WTC11 (cell line): ENCODE measurements around the gene NOL4L. TPM values are rescaled to one million over a fixed set of nuclear protein-coding genes. Genes with fewer than 3 reads are reported as not detected.

Source experiments
- ATAC-seq: fragments of 200-7000 bp; cut with Tn5 transposase; 2 replicates; pipeline ENCODE4 v1.10.0; 2021; ENCODE audit warnings: mild to moderate bottlenecking, moderate library complexity
- CTCF ChIA-PET: fragments of 300-600 bp; sonication (Branson Sonifier 250); formaldehyde crosslinking; loops from one replicate; lab custom pipeline; 2021; ENCODE audit warnings: antibody characterized with exemption; lab: Charles Lee
- POLR2A ChIA-PET: fragments of 350-600 bp; sonication (Branson Sonifier 250); formaldehyde crosslinking; loops from one replicate; lab custom pipeline; 2021; ENCODE audit warnings: antibody characterized with exemption; lab: Charles Lee
- DNase-seq: peaks from one replicate; pipeline ENCODE4 v3.0.0; 2021; ENCODE audit warnings: low spot score
- H3K27ac Mint-ChIP-seq: 2 replicates; pipeline ENCODE4 v1.8.0; 2021; ENCODE audit warnings: mixed read lengths
- H3K27me3 Mint-ChIP-seq: 2 replicates; pipeline ENCODE4 v1.8.0; 2021; ENCODE audit warnings: low read depth, mild to moderate bottlenecking, moderate library complexity, mixed read lengths
- H3K36me3 Mint-ChIP-seq: 2 replicates; pipeline ENCODE4 v1.8.0; 2021; ENCODE audit warnings: mixed read lengths
- H3K4me1 Mint-ChIP-seq: 2 replicates; pipeline ENCODE4 v1.8.0; 2022; ENCODE audit warnings: mixed read lengths
- H3K4me3 Mint-ChIP-seq: 2 replicates; pipeline ENCODE4 v1.8.0; 2021; ENCODE audit warnings: mild to moderate bottlenecking, moderate library complexity, mixed read lengths
- H3K9me3 Mint-ChIP-seq: 2 replicates; pipeline ENCODE4 v1.8.0; 2021; ENCODE audit warnings: mixed read lengths
- AFF4 ChIP-seq: sonication (generic); formaldehyde crosslinking; IDR thresholded peaks from 2 replicates; pipeline ENCODE4 v1.8.1; 2023; ENCODE audit warnings: mild to moderate bottlenecking, missing genetic modification reagents, borderline replicate concordance
- ATF6 ChIP-seq: sonication (generic); formaldehyde crosslinking; IDR thresholded peaks from 2 replicates; pipeline ENCODE4 v1.8.1; 2023; ENCODE audit warnings: mild to moderate bottlenecking, missing genetic modification reagents
- ERG ChIP-seq: fragments of 250-450 bp; sonication (Bioruptor Pico); IDR thresholded peaks from 2 replicates; pipeline ENCODE4 v1.8.0; 2021; ENCODE audit warnings: mild to moderate bottlenecking
- FOXK1 ChIP-seq: sonication (generic); formaldehyde crosslinking; IDR thresholded peaks from 2 replicates; pipeline ENCODE4 v1.8.0; 2022; ENCODE audit warnings: mild to moderate bottlenecking, moderate library complexity, missing genetic modification reagents
- IRF2 ChIP-seq: sonication (generic); formaldehyde crosslinking; IDR thresholded peaks from 2 replicates; pipeline ENCODE4 v1.8.0; 2022; ENCODE audit warnings: low read depth, missing genetic modification reagents, borderline replicate concordance
- NR1H2 ChIP-seq: sonication (generic); formaldehyde crosslinking; IDR thresholded peaks from 2 replicates; pipeline ENCODE4 v1.9.0; 2021; ENCODE audit warnings: mild to moderate bottlenecking, moderate library complexity, missing genetic modification reagents
- RORB ChIP-seq: fragments of 250-450 bp; sonication (Bioruptor Pico); IDR thresholded peaks from 2 replicates; pipeline ENCODE4 v1.9.0; 2021; ENCODE audit warnings: mild to moderate bottlenecking
- SMAD3 ChIP-seq: sonication (generic); formaldehyde crosslinking; IDR thresholded peaks from 2 replicates; pipeline ENCODE4 v1.8.0; 2022; ENCODE audit warnings: missing genetic modification reagents, mild to moderate bottlenecking, borderline replicate concordance
- TCF7 ChIP-seq: sonication (generic); formaldehyde crosslinking; IDR thresholded peaks from 2 replicates; pipeline ENCODE4 v1.8.0; 2022; ENCODE audit warnings: mild to moderate bottlenecking, low read depth, missing genetic modification reagents, moderate library complexity
- TP53 ChIP-seq: sonication (generic); formaldehyde crosslinking; IDR thresholded peaks from 2 replicates; pipeline ENCODE4 v1.8.1; 2023; ENCODE audit warnings: mild to moderate bottlenecking, missing genetic modification reagents
- ZNF138 ChIP-seq: sonication (generic); formaldehyde crosslinking; conservative IDR thresholded peaks from 2 replicates; pipeline ENCODE4 v1.8.1; 2022; ENCODE audit warnings: mild to moderate bottlenecking, moderate library complexity, missing genetic modification reagents
- ZNF219 ChIP-seq: sonication (generic); formaldehyde crosslinking; IDR thresholded peaks from 2 replicates; pipeline ENCODE4 v1.8.0; 2023; ENCODE audit warnings: missing genetic modification reagents, mild to moderate bottlenecking, borderline replicate concordance
- ZNF532 ChIP-seq: fragments of 250-450 bp; sonication (Bioruptor Pico); IDR thresholded peaks from 2 replicates; pipeline ENCODE4 v1.9.0; 2021; ENCODE audit warnings: mild to moderate bottlenecking, borderline replicate concordance
- total RNA-seq: library from RNA; stranded (reverse); gene quantifications from 3 replicates; pipeline ENCODE4 v1.2.3, GENCODE V29; 2021

NOL4L gene
- total RNA-seq, 1 experiment from 2014 or later = 29.0 TPM

GRCh38 chr20:32508775-32509119 is 76.4 kb downstream of the NOL4L start (continued):
- TF ChIP-seq TCF7 (CRISPR knock-in tag) (no peak), SMAD3 (CRISPR knock-in tag) (no peak), NR1H2 (CRISPR knock-in tag) (no peak), FOXK1 (no peak)

- H3K36me3 Mint-ChIP-seq = no peaks in the 10 kb centered on the region
- ChIA-PET POLR2A (interaction anchor here (0.6 kb wide), 1 partner anchor 365 kb away, joined by 3 read pairs; no protein-coding TSS in a partner anchor), CTCF (interaction anchor here (0.5 to 3.2 kb wide), 6 partner anchors 8 to 348 kb away, joined by 3 to 14 read pairs (median 4); no protein-coding TSS in a partner anchor)
- ATAC-seq (no peak), DNase-seq (no peak)
- no peak overlapping the region for H3K27ac Mint-ChIP-seq
- peaks cover 45% of the 10 kb centered on the region for H3K4me1 Mint-ChIP-seq
- TF ChIP-seq AFF4 (CRISPR knock-in tag) (no peak), ZNF532 (CRISPR knock-in tag) (no peak), ATF6 (CRISPR knock-in tag) (no peak), TCF7 (CRISPR knock-in tag) (no peak), ZNF138 (CRISPR knock-in tag) (no peak), ERG (CRISPR knock-in tag) (no peak), RORB (no peak), IRF2 (no peak), TP53 (CRISPR knock-in tag) (no peak), ZNF219 (CRISPR knock-in tag) (no peak)
- TF ChIP-seq, all 79 proteins: peak for 0
- Mint-ChIP-seq H3K9me3 (no peaks in the 10 kb centered on the region), H3K4me3 (no peak overlapping the region), H3K27me3 (no peaks in the 10 kb centered on the region)
Measured at GRCh38 chr20:32507998-32508774, 76.9 kb downstream of the NOL4L start.
